22Rv1 (cell line): ENCODE measurements around the gene UFSP1.

Source experiments
- CTCF ChIP-seq: fragments of 450-650 bp; IDR thresholded peaks from 2 replicates; pipeline ENCODE4 v1.5.1; 2017; ENCODE audit warnings: mild to moderate bottlenecking
- ZFX ChIP-seq: fragments of 450-650 bp; IDR thresholded peaks from 2 replicates; pipeline ENCODE4 v1.6.1; 2017; ENCODE audit warnings: antibody characterized with exemption, borderline replicate concordance

- peak; percentile 98 for TF ChIP-seq CTCF
- no peak for TF ChIP-seq ZFX
Observed at GRCh38 chr7:100894860-100895700, 5.6 kb upstream of the UFSP1 start.
